Esophagus (tissue), 2 donors: ENCODE measurements around the gene CCDC158. TPM values are rescaled to one million over a fixed set of nuclear protein-coding genes. Genes with fewer than 3 reads are reported as not detected.

Experiments used
- H3K27ac ChIP-seq, 2 donors: one replicate each; pipeline ENCODE4 v1.5.1; 2013; ENCODE audit warnings: low read depth in 2 of 2, mild to moderate bottlenecking in 2 of 2, inconsistent platforms in 1 of 2, low read length in 1 of 2, moderate library complexity in 1 of 2
- H3K27me3 ChIP-seq, 2 donors: one replicate each; pipeline ENCODE4 v1.6.1; 2013; ENCODE audit warnings: low read length in 2 of 2, control low read depth in 1 of 2, mild to moderate bottlenecking in 1 of 2; ENCODE audit not compliant: insufficient read depth in 2 of 2, control insufficient read depth in 1 of 2
- H3K36me3 ChIP-seq, 2 donors: one replicate each; pipeline ENCODE4 v1.6.1; 2013; ENCODE audit warnings: low read length in 1 of 2; ENCODE audit not compliant: control insufficient read depth in 2 of 2, insufficient read depth in 2 of 2
- H3K4me1 ChIP-seq, 2 donors: one replicate each; pipeline ENCODE4 v1.6.1; 2013; ENCODE audit warnings: low read length in 1 of 2; ENCODE audit not compliant: control insufficient read depth in 2 of 2, insufficient read depth in 2 of 2
- H3K4me3 ChIP-seq, 2 donors: one replicate each; pipeline ENCODE4 v1.5.1; 2013; ENCODE audit warnings: low read length in 2 of 2, mild to moderate bottlenecking in 2 of 2, low read depth in 1 of 2, moderate library complexity in 1 of 2
- H3K9me3 ChIP-seq, 2 donors: one replicate each; pipeline ENCODE4 v1.6.1; 2013; ENCODE audit warnings: mild to moderate bottlenecking in 2 of 2, low read depth in 1 of 2, low read length in 1 of 2, moderate library complexity in 1 of 2; ENCODE audit not compliant: control insufficient read depth in 2 of 2, insufficient read depth in 1 of 2
- WGBS, 2 donors: extraction: QIAGEN DNeasy Blood & Tissue Kit; methylation state at CpG; one replicate each; pipeline ENCODE4 v1.1.7; 2013; 5-methylcytosine and 5-hydroxymethylcytosine counted together
- polyA plus RNA-seq, 2 donors: library from polyadenylated mRNA; stranded (reverse); fragments of 200-250 nt; gene quantifications; one replicate each; pipeline ENCODE4 v1.2.3, GENCODE V29; 2013
- donor health status: healthy with polysubstance abuse.
- donor health status: Bipolar disorder and iron deficiency.

The CCDC158 gene
- polyA plus RNA-seq, 2 donors = 0.01 to 0.02 TPM

- no peak overlapping the region for H3K27ac ChIP-seq
- no peaks in the 10 kb centered on the region for H3K4me1 ChIP-seq
- H3K36me3 ChIP-seq = no peaks in the 10 kb centered on the region
- peaks cover 0 to 3% of the 10 kb centered on the region in 2 donors for H3K27me3 ChIP-seq
- no peak overlapping the region for H3K4me3 ChIP-seq
- H3K9me3 ChIP-seq = no peaks in the 10 kb centered on the region
Observed at GRCh38 chr4:76326515-76326914, 94.4 kb downstream of the CCDC158 start.

- no peaks in the 10 kb centered on the region for H3K36me3 ChIP-seq
- H3K27ac ChIP-seq = no peak overlapping the region
- peaks cover 0 to 3% of the 10 kb centered on the region in 2 donors for H3K27me3 ChIP-seq
- H3K4me3 ChIP-seq = no peak overlapping the region
- no peaks in the 10 kb centered on the region for H3K9me3 ChIP-seq
- no peaks in the 10 kb centered on the region for H3K4me1 ChIP-seq
Observed at GRCh38 chr4:76325072-76325471, 95.9 kb downstream of the CCDC158 start.

DNA sequence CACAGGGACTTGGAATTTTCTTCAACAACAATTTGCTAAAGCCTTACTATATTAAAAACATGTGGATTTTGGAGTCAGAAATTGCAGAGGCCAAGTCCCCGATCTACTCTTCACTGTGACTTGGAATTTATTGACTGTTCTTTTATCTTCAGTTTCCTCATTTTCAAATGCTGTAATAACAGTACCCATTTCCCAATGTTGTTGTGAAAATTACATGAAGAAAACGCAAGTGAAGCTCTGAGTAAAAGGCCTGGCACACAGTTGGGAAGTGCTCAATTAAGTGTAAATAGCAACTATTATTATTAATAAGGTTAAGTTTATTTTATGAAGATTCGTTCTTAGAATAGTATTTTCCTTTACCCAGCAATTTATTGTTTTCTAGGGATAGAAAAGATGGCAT, 98.7 kb downstream of the CCDC158 start:
- no peak overlapping the region for H3K27ac ChIP-seq
- 77 to 84% methylated on average over 3 of the region's 3 CpGs for WGBS, 2 donors

DNA sequence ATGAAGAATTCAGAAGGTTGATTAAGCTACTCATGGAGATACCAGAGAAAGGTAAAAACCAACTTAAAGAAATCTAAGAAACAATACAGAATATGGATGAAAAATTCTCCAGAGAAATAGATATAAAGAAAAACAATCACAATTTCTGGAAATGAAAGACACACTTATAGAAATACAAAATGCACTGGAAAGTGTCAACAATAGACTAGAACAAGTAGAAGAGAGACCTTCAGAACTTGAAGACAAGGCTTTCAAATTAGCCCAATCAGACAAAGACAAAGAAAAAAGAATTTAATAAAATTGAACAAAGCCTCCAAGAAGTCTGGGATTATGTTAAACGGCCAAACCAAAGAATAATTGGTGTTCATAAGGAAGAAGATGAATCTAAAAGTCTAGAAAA, 104.8 kb downstream of the CCDC158 start:
- H3K27me3 ChIP-seq = no peaks in the 10 kb centered on the region
- 87 to 95% methylated on average over 1 of the region's 1 CpG for WGBS, 2 donors
- no peak overlapping the region for H3K4me3 ChIP-seq
- H3K4me1 ChIP-seq = no peaks in the 10 kb centered on the region
- no peaks in the 10 kb centered on the region for H3K9me3 ChIP-seq
- no peak overlapping the region for H3K27ac ChIP-seq
- no peaks in the 10 kb centered on the region for H3K36me3 ChIP-seq

More for the DNA sequence above, 98.7 kb downstream of the CCDC158 start:
- Histone ChIP-seq H3K36me3 (no peaks in the 10 kb centered on the region), H3K4me1 (no peaks in the 10 kb centered on the region), H3K9me3 (no peaks in the 10 kb centered on the region), H3K4me3 (no peak overlapping the region), H3K27me3 (peaks cover 0 to 3% of the 10 kb centered on the region in 2 donors)

DNA sequence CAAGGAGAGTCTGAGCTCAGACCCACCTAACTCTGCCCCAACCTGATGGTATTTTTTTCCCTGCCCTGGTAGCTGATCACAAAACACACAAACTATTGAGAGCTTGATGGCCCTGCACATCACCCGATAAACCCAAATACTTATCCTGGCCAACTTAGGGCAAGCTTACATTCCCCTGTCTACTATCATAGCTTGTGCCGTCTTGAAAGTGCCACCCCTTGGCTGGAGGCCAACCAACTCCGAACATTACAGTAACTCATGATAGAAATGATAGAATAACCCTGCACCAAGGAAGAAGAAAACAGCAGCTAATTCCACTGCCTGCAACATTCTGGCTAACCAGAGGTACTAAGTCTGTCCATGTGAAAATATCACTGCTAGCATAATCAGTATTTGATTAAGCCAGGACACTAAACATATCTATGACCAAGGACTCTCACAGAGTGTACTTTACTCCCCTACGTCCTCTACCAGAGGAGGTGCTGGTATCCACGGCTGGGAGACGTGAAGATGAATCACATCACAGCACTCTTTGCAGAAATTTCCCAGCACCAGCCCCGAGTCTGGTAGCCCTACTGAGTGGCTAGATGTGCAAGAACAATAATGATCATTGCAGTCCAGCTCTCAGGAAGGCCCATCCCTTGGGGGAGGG, 105.5 kb downstream of the CCDC158 start:
- no peaks in the 10 kb centered on the region for H3K36me3 ChIP-seq
- no peaks in the 10 kb centered on the region for H3K27me3 ChIP-seq
- no peaks in the 10 kb centered on the region for H3K9me3 ChIP-seq
- no peaks in the 10 kb centered on the region for H3K4me1 ChIP-seq
- no peak overlapping the region for H3K4me3 ChIP-seq
- no peak overlapping the region for H3K27ac ChIP-seq
- 81 to 82% methylated on average over 7 of the region's 7 CpGs for WGBS, 2 donors

DNA sequence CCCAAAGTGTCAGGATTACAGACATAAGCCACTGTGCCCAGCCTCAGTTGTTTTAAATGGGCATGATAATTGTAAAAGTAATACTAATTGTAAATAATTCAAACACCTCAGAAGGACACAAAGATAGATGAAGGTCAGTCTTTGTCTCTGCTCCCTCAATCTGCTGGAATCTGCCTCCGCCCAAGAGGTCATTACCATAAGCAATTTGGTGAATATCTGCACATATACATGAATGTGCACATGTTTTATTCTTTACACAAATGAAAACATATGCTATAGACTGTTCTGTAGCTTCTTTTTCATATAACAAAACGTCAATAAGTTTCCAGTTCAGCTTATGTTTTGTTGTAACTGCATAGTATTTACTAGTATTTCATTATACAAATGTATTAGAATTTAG, 107.4 kb downstream of the CCDC158 start:
- no peaks in the 10 kb centered on the region for H3K9me3 ChIP-seq
- H3K4me3 ChIP-seq = no peak overlapping the region
- H3K27me3 ChIP-seq = no peaks in the 10 kb centered on the region
- 66 to 74% methylated on average over 2 of the region's 2 CpGs for WGBS, 2 donors
- H3K27ac ChIP-seq = no peak overlapping the region
- no peaks in the 10 kb centered on the region for H3K36me3 ChIP-seq
- no peaks in the 10 kb centered on the region for H3K4me1 ChIP-seq

DNA sequence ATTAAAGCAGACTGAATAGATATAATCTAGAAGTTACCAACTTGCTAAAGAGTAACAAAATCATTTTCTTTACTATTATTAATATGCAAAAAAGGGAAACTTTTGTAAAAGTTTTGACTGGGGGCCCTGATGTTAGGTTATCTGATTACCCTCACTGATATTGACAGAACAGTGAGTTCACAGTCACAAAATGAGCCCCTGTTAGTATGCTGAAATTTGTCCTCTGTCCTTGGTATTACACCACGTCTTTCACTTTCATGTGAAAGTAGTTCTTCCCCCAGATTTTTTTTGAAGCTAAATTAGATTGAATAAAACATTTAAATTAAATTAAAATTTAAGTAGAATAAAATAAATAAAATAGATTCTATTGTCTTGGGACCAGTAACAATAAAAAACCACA, 108.5 kb downstream of the CCDC158 start:
- 60 to 73% methylated on average over 1 of the region's 1 CpG for WGBS, 2 donors
- no peaks in the 10 kb centered on the region for H3K9me3 ChIP-seq
- H3K4me1 ChIP-seq = no peaks in the 10 kb centered on the region
- no peaks in the 10 kb centered on the region for H3K27me3 ChIP-seq
- no peaks in the 10 kb centered on the region for H3K36me3 ChIP-seq
- no peak overlapping the region for H3K27ac ChIP-seq
- no peak overlapping the region for H3K4me3 ChIP-seq

DNA sequence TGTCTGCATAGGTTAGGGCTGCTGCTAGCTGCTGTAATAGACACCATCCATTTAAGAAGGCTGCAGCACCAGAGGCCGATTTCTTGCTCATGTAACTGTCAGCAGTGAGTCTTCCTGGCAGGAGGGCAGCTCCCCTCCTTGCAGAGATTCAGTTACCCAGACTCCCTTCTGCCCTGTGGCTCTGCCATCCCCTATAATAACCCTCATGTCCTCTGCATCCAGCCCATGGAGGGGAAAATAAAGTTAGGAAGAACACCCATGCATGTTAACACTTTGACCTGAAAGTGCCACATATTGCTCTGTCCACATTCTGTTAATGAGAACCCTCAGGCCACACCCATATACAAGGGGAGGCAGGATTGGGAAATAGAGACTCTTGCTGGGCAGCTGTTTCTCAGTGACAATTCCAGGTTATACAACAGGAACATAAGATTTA, 109.0 kb downstream of the CCDC158 start:
- H3K4me1 ChIP-seq = no peaks in the 10 kb centered on the region
- no peak overlapping the region for H3K27ac ChIP-seq
- no peaks in the 10 kb centered on the region for H3K27me3 ChIP-seq
- no peak overlapping the region for H3K4me3 ChIP-seq
- WGBS, 2 donors = 44 to 62% methylated on average over 1 of the region's 1 CpG
- no peaks in the 10 kb centered on the region for H3K36me3 ChIP-seq
- no peaks in the 10 kb centered on the region for H3K9me3 ChIP-seq

DNA sequence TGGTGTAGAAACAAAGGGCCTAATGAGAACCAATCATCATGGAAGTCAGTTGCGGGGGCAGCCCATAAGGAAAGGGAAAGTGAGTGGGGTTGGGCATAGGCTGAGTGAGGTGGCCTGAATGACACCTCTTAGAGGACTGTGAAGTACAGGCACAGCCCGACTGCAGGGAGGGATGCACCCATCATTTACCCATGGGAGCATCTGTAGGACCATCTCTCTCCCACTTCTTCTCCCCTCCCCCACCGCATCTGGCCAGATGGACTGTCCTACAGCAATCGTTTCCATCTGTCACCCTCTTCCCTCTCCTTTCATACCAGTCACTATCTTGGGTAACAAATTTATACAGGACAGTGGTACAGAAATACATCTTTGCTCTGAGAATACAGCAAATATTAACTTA, 110.3 kb downstream of the CCDC158 start:
- no peaks in the 10 kb centered on the region for H3K27me3 ChIP-seq
- no peak overlapping the region for H3K27ac ChIP-seq
- H3K36me3 ChIP-seq = no peaks in the 10 kb centered on the region
- H3K4me1 ChIP-seq = no peaks in the 10 kb centered on the region
- 83 to 89% methylated on average over 4 of the region's 4 CpGs for WGBS, 2 donors
- no peaks in the 10 kb centered on the region for H3K9me3 ChIP-seq
- H3K4me3 ChIP-seq = no peak overlapping the region

- Histone ChIP-seq H3K4me3 (no peak overlapping the region), H3K27me3 (no peaks in the 10 kb centered on the region), H3K27ac (no peak overlapping the region), H3K9me3 (no peaks in the 10 kb centered on the region), H3K36me3 (no peaks in the 10 kb centered on the region), H3K4me1 (peaks cover 0 to 3% of the 10 kb centered on the region in 2 donors)
- WGBS, 2 donors = 87 to 90% methylated on average over 3 of the region's 3 CpGs
Observed at GRCh38 chr4:76309939-76310550, 110.9 kb downstream of the CCDC158 start.
